PC-9 (cell line): ENCODE data around the gene EYA2. TPM values are rescaled to one million over a fixed set of nuclear protein-coding genes. Genes with fewer than 3 reads are reported as not detected.
A peak's percentile ranks its signal among the peaks of the same experiment; 100 is the strongest.

ENCODE experiments used
- BruUV-seq: library from RNA; stranded (reverse); fragments of 400-500 nt; replicated peaks from 2 replicates; lab custom pipeline; 2021; lab: Mats Ljungman, UMichigan
- CTCF ChIA-PET: fragments of 300-600 bp; sonication (Branson Sonifier 250); formaldehyde crosslinking; loops from one replicate; lab custom pipeline; 2022; ENCODE audit warnings: antibody characterized with exemption; lab: Charles Lee
- POLR2A ChIA-PET: fragments of 300-600 bp; sonication (Branson Sonifier 250); formaldehyde crosslinking; loops from one replicate; lab custom pipeline; 2022; ENCODE audit warnings: antibody characterized with exemption; ENCODE audit not compliant: unreplicated experiment; lab: Charles Lee
- DNase-seq, 2 experiments: peaks; one replicate each; pipeline versions ENCODE4 v3.0.0 to v3.0.0-alpha.2; 2015 to 2022; ENCODE audit warnings: mixed read lengths in 1 of 2
- H2AFZ ChIP-seq: fragments of 200-600 bp; sonication (generic); 2 replicates; pipeline ENCODE4 v1.8.1; 2017; ENCODE audit warnings: antibody characterized with exemption
- H3F3A ChIP-seq: fragments of 200-600 bp; sonication (generic); 2 replicates; pipeline ENCODE4 v1.8.1; 2017; ENCODE audit warnings: antibody characterized with exemption, mild to moderate bottlenecking, low read depth; ENCODE audit not compliant: insufficient read depth
- H3K27ac ChIP-seq: fragments of 200-600 bp; sonication (generic); 2 replicates; pipeline ENCODE4 v1.6.1; 2016; ENCODE audit warnings: mixed run types
- H3K27me3 ChIP-seq: fragments of 200-600 bp; sonication (generic); 2 replicates; pipeline ENCODE4 v1.6.1; 2016; ENCODE audit warnings: low read depth, mixed run types; ENCODE audit not compliant: insufficient read depth
- H3K36me3 ChIP-seq: fragments of 200-600 bp; sonication (generic); 2 replicates; pipeline ENCODE4 v1.6.1; 2016; ENCODE audit warnings: low read depth, mixed run types
- H3K4me1 ChIP-seq: fragments of 200-600 bp; sonication (generic); replicated peaks from 2 replicates; pipeline ENCODE4 v1.6.1; 2016; ENCODE audit warnings: mixed run types; ENCODE audit not compliant: insufficient read depth
- H3K4me2 ChIP-seq: fragments of 200-600 bp; sonication (generic); 2 replicates; pipeline ENCODE4 v1.6.1; 2017; ENCODE audit warnings: mixed run types
- H3K4me3 ChIP-seq: fragments of 200-600 bp; sonication (generic); 2 replicates; pipeline ENCODE4 v1.6.1; 2016; ENCODE audit warnings: mixed run types
- H3K79me2 ChIP-seq: fragments of 200-600 bp; sonication (generic); 2 replicates; pipeline ENCODE4 v1.6.1; 2017; ENCODE audit warnings: low read depth, mixed run types
- H3K9me2 ChIP-seq: fragments of 200-600 bp; sonication (generic); 2 replicates; pipeline ENCODE4 v1.8.1; 2017; ENCODE audit warnings: mild to moderate bottlenecking; ENCODE audit not compliant: insufficient read depth
- H3K9me3 ChIP-seq: fragments of 200-600 bp; sonication (generic); 2 replicates; pipeline ENCODE4 v1.8.1; 2016; ENCODE audit warnings: low read depth; ENCODE audit not compliant: insufficient read depth
- H4K20me1 ChIP-seq: fragments of 200-600 bp; sonication (generic); 2 replicates; pipeline ENCODE4 v1.8.1; 2017; ENCODE audit not compliant: insufficient read depth
- CTCF ChIP-seq: fragments of 200-600 bp; sonication (generic); conservative IDR thresholded peaks from 2 replicates; pipeline ENCODE4 v1.6.1; 2017; ENCODE audit warnings: mixed run types, antibody characterized with exemption, mild to moderate bottlenecking, moderate library complexity
- EZH2 ChIP-seq: fragments of 200-600 bp; sonication (generic); IDR thresholded peaks from 2 replicates; pipeline ENCODE4 v1.8.0; 2017; ENCODE audit warnings: antibody characterized with exemption, low read depth
- intact Hi-C: fragments of 100-400 bp; cut with micrococcal nuclease; formaldehyde crosslinking; loops from one replicate; pipeline ENCODE4 v1.10.0; 2022; ENCODE audit not compliant: unreplicated experiment
- total RNA-seq: library from RNA; stranded (reverse); gene quantifications from 2 replicates; pipeline ENCODE4 v1.2.3, GENCODE V29; 2021

The EYA2 gene
- total RNA-seq, 1 experiment from 2014 or later: not detected

- ChIA-PET POLR2A (no interaction called here), CTCF (no interaction called here)
- H3K27ac ChIP-seq: no peak overlapping the region
- H3K79me2 ChIP-seq: no peaks in the 10 kb centered on the region
- H3K9me2 ChIP-seq: no peaks in the 10 kb centered on the region
- no peak for TF ChIP-seq EZH2
- no peak for TF ChIP-seq CTCF
- no peaks in the 10 kb centered on the region for H4K20me1 ChIP-seq
- DNase-seq: no peak
- intact Hi-C loops: no loop called here
- no peaks in the 10 kb centered on the region for H3K36me3 ChIP-seq
- H3K9me3 ChIP-seq: peaks cover 12% of the 10 kb centered on the region
- no peak overlapping the region for H3K4me2 ChIP-seq
- peaks cover 62% of the 10 kb centered on the region for H3K4me1 ChIP-seq
- no peaks in the 10 kb centered on the region for H3K27me3 ChIP-seq
- peaks cover 36% of the 10 kb centered on the region; the same call in 1 of the 2 replicates for H3F3A ChIP-seq
- H2AFZ ChIP-seq: no peak overlapping the region
- no peak overlapping the region for H3K4me3 ChIP-seq
- no TSS peak for BruUV-seq
Observed at GRCh38 chr20:47136782-47137181, 242.1 kb downstream of the EYA2 start.

- intact Hi-C loops: no loop called here
Observed at GRCh38 chr20:47137231-47137870, 242.7 kb downstream of the EYA2 start.

GRCh38 chr20:47139934-47140535 lies 245.4 kb downstream of the EYA2 start:
- ChIA-PET CTCF (interaction anchor here (1.0 kb wide), 1 partner anchor 15 kb away, joined by 5 read pairs; no protein-coding TSS in a partner anchor), POLR2A (interaction anchor here (0.6 kb wide), 2 partner anchors 15 to 185 kb away, joined by 3 to 9 read pairs; no protein-coding TSS in a partner anchor)
- BruUV-seq: no TSS peak
- Histone ChIP-seq H3K9me3 (peaks cover 12% of the 10 kb centered on the region), H3K9me2 (no peaks in the 10 kb centered on the region), H2AFZ (no peak overlapping the region), H3K79me2 (no peaks in the 10 kb centered on the region), H3K27me3 (no peaks in the 10 kb centered on the region), H3K4me3 (no peak overlapping the region), H3K4me1 (peaks cover 45% of the 10 kb centered on the region), H3K36me3 (no peaks in the 10 kb centered on the region), H4K20me1 (no peaks in the 10 kb centered on the region), H3F3A (peaks cover 30% of the 10 kb centered on the region; the same call in 1 of the 2 replicates), H3K27ac (peak overlapping the region; percentile 74), H3K4me2 (peak overlapping the region; percentile 55)
- peak; percentile 39 to 95 for DNase-seq
- intact Hi-C loops: loop anchor here (10.0 kb wide), 1 partner anchor 325 kb away; no protein-coding TSS in a partner anchor
- TF ChIP-seq EZH2 (no peak), CTCF (no peak)

More at GRCh38 chr20:47137231-47137870, 242.7 kb downstream of the EYA2 start:
- BruUV-seq: no TSS peak
- H3K4me2 ChIP-seq: no peak overlapping the region
- TF ChIP-seq EZH2: no peak
- TF ChIP-seq CTCF: no peak
- no peaks in the 10 kb centered on the region for H3K27me3 ChIP-seq
- H3K4me1 ChIP-seq: peaks cover 63% of the 10 kb centered on the region
- peaks cover 12% of the 10 kb centered on the region for H3K9me3 ChIP-seq
- H3K36me3 ChIP-seq: no peaks in the 10 kb centered on the region
- no peak overlapping the region for H3K27ac ChIP-seq
- no peak overlapping the region for H3K4me3 ChIP-seq
- no peaks in the 10 kb centered on the region for H3K79me2 ChIP-seq
- no peak overlapping the region for H2AFZ ChIP-seq
- H3F3A ChIP-seq: peaks cover 37% of the 10 kb centered on the region; the same call in 1 of the 2 replicates
- DNase-seq: no peak
- H4K20me1 ChIP-seq: no peaks in the 10 kb centered on the region
- H3K9me2 ChIP-seq: no peaks in the 10 kb centered on the region
- ChIA-PET CTCF (interaction anchor here (0.6 kb wide), 1 partner anchor 64 kb away, joined by 3 read pairs; no protein-coding TSS in a partner anchor), POLR2A (no interaction called here)
